Right hindlimb (tissue), 1 donor: Measurements from ENCODE around the gene GJA5.
"Not testable (repeated sequence)": the region's sequence is repeated elsewhere in the genome, so short reads cannot be mapped to it uniquely, and the experiment has no call there.

Experiments
- DNase-seq: peaks from one replicate; pipeline ENCODE4 v3.0.0-alpha.2; 2018

GJA5 gene

DNA sequence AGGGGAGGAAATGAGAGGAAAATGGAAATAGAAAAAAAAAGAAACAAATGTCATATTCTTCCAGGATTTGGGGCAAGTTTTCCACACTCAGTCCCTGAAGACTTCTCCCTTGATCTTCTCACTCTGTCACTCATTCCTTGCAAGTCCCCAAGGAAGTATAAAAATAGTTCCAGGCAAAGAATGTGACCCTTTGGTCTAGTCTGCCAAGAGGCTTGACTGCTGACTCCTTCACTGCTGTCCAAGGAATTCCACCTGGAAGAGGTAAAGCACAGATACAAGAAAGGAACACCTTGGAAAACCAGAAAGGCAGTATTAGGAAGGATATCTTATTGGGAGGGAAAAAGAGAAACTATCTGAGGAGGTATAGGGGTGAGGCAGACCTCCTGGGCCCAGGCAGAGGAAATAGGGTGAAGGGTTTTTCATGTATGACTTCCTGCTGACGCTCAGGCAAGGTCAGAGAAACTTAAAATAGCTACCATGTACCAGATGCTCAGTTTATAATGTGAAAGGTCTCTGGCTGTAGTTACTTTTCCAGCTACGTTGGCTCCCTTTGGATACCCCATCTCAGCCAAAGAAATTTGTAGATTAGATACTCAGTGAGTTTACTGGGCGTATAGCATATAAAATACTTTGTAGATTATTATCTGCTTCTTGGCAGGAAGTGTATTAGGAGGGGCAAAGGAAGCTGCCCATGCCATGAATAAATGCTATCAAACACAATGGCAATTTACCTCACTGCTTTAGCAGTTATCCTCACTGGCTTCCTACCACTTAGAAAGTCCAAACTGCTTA, 2.0 kb upstream of the GJA5 start:
- DNase-seq, result no peak

DNA sequence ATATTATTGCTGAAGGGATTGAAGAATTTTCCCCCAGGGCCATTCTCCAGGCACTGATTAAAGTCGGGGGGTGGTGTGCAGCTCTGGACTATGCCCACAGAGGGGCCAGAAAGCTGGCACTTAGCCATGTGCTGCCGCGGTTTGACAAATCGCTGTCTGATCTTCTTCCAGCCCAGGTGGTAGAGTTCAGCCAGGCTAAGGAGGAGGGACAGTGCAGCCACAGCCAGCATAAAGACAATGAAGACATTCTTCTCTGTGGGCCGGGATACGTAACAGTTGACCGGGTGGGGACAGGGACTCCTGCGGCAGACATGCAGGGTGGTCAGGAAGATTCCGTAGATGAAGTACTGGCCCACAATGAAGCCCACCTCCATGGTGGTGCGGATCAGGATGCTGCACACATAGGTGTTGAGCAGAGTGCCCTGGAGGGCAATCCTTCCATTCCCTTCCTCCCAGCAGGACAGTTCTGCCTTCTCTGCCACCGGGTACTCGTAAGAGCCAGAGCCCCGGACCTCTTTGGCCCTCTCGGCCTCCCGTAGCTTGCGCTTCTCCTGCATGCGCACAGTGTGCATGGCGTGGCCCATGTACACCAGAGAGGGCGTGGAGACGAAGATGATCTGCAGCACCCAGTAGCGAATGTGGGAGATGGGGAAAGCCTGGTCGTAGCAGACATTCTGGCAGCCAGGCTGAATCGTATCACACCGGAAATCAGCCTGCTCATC, 1.9 kb downstream of the GJA5 start:
- DNase-seq, result no peak

DNA sequence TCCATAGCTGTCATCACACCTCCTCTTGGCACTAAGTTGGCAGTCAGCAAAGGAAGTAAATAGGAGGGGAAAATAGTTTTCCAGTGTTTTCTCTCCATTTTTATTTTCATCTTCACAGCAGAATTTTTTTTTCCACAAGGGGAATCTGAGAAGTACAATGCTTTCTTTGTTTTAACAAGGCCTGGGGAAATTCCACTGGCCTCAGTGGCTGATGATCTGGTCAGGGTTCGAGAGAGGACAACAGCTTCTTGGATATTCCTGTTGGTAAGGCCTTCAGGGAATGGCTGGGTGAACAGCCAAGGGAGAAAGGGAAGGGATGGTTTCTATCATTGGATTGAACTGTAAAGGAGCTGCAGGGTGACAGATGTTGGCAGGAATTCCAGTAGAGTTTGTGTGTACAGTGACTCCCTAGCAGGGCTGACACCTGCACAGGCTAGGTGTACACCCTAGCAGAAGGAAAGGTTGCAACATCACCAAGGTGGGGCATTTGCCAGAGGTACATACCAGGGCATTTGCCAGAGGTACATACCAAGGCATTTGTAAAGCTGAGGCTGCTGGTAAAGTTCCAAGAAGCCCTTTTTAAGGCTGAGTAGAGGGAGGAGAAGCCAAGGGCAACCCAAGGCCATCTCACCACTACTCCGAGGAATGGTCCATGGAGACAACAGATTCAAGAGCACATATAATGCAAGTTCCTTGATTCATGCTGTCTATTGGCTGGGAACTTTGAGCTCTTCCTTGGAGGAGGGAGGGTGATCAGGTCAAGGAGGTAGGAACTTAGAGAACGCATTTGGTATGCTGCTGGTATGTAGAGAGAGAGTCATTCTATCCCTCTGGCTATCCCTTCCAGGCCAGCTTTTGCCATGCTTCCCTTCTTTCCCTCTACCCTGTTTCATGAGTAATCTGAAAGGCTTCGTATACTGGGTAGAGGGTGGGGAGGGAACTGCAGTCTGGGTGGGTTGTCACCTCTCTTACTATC, 3.1 kb downstream of the GJA5 start:
- DNase-seq, result no peak

DNA sequence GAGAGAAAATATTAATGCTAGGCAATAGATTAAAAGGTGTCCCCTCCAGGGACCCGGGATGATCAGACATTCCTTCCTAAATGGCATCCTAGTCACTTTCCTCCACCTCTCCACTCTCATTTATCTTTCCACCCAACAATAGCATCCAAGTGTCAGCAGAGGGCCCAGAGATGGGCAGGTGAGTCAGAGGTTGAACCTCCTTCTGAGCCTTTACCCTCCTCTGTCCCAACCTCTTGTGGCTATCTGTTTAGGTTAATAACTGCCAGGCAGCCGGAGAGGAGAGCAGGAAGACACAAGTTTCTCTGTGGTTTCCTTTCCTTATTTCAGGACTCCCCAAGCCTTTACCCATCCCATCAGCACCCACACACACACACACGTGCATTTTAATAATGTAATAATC, 4.1 kb downstream of the GJA5 start:
- no peak for DNase-seq

DNA sequence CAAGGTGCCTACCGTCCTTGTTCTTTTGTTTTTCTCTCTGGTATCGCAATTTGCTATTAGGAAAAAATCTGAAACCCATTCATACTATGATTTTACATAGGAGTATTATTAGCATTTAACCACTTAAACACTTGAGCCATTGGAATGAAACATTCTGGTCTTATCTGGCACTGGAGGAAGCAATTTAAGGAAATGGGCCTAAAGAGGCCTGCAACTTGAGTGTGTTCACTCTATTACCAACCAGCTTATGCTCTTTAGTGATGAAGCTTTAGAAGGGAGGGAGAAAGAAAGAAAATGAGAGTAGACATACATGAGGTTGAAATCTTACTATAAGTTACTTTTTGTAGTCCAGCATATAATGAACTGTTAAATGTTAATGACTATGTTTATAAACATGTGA, 5.7 kb downstream of the GJA5 start:
- DNase-seq, result no peak

DNA sequence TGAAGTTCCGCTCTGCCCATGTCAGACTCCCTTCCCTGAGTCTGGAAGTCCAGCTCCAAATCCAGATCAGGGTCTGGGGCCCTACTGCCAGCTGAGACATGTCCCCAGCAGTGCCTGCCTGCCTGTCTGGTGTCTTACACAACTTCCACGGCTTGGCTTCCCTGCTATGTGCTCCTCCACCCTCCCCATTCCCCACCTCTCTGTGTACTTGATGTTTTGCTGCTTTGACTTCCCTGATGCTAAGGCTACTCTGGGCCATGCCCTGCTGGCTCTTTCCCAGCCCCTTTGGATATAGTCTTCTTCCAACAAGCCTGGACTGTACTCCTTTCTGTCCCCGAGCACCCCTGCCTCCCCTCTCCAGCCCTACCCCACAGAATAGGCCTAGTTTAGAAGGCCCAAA, 7.3 kb downstream of the GJA5 start:
- DNase-seq, result no peak

DNA sequence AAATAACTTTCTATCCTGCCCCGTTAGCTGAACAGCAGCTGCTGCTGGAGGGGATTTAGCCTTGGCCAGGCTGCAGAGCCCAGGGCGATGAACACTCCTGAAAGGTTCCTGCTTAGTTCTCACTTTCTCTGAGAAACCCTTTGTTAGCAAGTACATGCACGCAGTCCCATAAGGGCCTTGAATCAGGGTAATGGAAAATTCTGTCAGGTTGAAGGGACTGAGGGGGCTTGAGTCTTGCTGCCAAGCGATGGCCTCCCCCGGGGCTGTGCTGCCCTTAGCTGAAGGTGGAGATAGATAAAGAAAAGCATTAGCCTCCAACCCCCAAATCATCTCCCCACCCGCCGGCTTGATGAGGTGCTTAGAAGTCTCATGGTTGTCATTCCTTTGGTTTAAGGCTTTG, 7.9 kb downstream of the GJA5 start:
- DNase-seq, result no peak

DNA sequence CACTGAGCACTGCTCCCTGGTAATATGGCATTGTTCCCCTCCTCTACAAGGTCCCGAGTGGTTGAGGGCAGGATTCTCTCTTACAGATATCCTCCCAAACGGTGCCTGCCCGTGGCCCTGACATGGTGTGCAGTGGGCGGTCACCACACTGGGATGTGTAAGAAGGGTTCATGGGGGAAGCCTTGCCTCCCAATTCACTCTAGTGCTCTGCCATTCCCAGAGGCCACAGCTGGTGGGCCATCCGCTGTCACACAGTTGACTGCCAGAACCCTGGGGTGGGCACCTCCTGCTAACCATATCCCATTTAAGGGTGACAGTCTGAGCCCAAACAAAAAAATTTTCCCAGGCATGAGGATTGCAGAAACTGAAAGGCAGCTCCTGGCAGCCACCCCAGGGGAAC, 9.1 kb downstream of the GJA5 start:
- no peak for DNase-seq

DNA sequence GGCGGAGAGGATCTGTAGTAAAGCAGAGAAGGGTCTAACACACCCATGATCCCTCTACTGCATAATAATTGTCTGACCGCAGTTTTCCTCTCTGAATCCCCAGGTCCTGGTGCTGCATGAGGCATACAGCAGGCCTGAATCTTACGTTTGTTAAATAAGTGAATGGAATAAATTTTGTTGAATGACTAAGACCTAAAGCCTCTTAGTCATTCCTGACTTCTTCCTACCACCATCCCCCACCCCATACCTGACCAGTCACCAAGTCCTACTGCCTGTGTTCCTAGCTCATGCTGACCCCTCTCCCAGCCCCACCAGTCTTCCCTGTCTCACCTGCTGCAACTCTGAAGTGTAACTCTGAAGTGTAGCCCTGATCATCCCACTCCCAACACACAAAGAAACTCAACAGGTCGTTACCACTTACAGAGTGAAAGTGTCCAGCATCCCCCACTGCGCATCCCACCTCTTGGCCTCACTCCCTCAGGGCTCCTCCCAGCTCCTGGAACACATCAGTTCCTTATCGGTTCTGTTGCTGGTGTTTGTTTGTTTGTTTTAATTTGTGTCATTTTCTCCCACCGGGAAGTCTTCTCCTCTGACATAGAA, 9.7 kb downstream of the GJA5 start:
- DNase-seq, result no peak

DNA sequence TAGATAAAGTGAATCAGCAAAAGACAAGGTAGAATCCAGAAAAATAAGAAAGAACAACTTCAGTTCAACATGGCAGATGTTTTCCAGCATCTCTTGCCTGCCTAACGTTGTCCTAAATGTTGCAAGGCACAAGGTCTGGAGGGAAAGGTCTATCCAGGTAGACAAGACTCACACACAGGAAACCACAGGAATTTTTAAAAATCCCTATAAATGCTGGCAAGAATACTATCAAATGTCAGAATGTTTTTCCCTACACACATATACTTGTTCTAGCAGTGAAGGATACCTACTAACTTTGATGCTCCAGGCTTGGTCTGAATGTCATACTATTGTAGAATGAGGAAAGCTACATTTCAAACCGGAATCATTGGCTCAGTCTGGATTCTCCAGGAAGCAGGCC, 10.6 kb downstream of the GJA5 start:
- DNase-seq, result no peak

DNA sequence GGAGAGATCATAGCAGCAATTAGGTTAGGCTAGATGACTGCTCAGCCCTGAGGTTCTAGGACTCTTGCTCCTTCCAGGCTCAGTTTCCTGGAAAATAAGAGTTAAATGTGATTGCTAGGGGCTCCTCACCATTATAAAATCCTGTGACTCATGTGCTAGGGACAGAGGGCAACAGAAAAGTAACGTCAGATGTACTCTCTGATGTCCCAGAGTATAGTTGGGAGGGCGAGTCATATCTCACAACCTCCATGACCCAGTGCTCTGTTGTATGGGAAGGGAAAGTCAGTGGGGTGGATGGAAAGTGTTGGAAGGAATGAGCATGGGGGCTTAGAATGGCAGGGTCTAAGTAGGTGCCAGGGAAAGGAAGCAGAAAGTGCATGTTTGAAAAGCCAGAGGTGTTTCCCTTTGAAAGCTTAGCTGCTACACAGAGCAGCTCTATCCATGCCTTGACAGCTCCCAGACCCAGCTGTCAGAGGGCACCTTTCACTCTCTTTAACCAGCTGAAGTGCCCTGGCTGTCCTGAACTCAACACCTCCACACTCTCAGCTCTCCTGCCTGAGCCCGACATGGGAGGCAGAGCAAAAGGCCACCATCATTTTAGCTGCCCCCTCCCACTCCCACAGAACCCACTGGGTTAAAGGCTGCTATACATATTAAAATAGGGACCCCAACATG, 11.6 kb downstream of the GJA5 start:
- DNase-seq, result no peak

DNA sequence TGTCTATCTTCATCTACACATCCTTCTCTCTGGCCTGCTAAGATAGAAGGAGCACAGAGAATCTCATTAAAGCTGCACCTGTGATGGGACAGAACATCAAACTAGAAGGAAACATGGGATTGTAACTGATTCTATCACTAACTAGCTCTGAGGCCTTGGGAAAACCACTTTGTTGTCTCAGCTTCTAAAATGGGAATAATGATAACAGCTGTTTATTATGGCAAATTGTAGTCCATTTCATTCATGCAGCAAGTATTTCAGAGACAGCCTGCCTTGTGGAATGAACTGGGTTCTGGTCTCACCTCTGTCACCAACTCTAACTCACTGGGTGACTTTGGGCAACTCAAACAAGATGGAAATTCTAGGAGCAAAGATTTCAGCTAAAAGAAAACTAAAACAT, 12.4 kb downstream of the GJA5 start:
- no peak for DNase-seq

DNA sequence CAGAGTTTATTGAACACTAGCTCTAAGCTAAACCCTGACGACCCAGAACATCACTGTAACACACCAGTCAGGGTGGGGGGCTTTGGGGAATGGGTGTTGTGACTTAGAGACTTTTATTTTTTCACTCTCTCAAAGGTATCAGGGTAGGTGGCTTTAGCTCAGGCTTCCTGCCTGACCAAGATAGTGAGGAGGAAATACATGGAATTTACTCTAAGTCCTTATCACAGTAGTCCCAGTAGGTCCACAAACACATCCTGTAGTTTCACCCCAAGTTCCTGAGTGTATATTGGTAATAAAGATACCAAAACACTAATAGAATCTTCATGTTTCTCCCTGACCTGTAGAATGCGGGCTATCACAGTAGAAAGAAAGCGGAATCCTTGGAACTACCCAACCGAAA, 15.1 kb downstream of the GJA5 start:
- DNase-seq, result no peak

DNA sequence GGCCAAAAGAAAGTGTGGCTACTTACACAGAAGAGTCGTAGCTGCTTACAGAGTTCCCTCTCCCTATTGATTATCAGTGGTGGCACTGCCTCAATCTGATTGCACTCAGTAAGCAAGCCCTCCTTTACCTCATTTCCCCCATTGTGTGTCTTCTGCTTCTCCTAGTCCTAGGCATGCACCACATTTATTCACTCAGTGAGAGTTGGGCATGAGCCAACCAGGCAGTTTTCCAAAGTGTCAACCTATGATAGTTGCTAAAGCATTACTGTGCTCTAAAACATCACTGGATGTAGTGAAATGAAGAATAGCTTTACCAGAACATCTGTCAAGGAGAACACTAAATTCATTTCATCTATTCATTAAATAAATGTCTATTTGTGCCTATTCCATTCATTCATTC, 19.3 kb downstream of the GJA5 start:
- no peak for DNase-seq

DNA sequence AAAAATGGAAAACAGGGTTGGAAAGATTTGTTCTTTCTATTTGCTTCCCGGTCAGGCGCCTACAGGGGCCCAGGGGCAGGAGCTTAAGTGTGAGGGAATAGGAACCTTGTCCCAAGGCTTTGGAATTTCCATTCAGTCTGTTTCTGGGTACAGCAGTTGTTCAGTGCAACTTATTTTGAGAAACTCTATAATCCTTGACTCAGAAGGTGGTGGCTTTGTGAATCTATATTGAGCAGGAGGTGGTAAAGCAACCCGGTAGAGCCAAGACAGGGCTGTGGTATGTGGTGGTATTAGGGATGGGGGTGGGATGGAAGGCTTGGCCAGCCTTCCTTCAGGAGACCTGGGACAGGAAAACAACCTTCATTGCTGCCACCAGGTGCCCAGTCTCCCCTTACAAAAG, 20.0 kb downstream of the GJA5 start:
- no peak for DNase-seq

DNA sequence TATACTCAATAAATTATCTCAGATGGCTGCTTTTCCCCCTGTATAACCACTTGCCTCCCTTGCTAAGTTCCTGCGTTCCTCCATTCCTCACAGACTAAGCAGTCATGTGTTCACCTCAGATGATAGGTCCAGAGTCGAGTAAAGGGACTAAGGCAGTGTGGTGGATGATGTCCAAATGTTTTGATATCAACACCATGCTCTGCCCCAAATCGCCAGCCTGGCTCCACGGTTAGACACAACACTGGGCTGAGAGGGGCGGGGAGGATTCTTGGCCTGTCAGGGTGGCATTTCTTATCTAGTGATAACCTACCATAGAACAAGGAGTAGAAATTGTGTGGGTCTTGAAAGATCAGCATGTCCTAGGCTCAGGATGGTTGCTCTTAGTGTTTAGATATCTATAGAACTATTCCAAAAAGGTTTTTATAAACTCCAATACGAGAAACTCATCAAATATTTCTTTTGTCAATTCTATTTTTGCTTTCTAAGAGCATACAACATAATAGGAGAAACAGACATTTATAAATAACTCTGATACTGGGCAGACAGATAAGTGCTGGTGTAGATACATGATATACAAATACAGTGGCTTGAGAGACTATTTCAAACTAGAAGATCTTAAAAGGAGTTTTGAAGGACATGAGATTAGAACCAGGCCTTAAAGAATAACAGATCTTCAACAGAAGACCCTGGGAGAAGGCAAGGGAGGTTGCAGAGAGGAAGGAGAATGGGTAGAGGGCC, 21.5 kb downstream of the GJA5 start:
- no peak for DNase-seq

DNA sequence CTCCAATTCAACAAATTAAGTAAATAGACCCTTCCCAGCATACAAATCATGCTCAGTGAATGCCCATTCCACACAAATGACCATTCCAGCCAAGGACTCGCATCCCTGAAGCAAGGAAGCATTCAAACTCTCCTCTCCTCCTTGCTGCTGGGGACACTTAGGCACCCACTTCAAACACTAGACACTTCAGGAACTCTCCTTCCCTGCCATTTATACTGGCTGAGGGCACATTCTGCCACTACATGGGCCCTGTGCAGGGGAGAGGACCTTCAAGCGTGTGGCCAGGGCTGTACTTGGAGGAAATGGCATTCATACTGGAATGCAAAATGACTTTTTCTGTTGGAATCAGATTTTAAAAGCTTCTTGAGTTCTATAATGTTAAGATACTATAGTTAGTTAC, 22.3 kb downstream of the GJA5 start:
- DNase-seq, result no peak

DNA sequence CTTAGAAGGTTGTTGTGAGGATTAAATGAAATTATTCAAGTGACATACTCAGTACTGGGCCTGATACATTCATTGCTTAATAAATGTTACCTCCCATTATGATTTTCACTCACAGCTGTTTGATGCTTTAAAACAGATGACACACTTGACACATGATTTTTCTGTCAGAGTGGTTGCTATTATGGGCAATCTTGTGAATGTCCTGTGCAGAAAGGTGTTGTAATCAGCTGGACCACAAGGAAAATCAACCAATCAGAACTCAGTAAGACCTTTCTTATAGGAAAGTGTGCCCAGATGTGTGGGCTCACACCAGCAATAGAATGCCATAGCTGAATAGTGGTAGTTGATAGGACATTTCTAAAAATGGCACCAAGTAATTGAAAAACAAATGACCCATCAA, 23.5 kb downstream of the GJA5 start:
- DNase-seq, result no peak

DNA sequence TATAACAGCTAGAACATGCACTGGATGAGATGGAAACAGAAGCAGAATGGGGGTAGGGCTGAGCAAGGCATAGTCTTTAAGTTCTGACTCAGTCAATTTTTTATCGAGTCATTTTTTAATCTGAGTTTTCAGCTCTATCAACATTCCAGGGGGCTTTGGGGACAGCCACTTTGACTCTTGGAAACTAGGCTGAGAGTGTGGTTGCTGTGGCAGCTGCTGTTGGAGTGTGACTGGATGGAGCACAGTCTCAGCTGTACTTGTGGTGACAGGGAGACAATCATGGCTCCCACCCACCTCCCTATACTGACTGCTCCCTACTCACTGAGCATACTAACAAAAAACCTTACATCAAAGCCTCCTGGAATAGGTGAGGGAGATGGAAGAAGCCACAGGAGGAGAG, 25.0 kb downstream of the GJA5 start:
- DNase-seq, result no peak

DNA sequence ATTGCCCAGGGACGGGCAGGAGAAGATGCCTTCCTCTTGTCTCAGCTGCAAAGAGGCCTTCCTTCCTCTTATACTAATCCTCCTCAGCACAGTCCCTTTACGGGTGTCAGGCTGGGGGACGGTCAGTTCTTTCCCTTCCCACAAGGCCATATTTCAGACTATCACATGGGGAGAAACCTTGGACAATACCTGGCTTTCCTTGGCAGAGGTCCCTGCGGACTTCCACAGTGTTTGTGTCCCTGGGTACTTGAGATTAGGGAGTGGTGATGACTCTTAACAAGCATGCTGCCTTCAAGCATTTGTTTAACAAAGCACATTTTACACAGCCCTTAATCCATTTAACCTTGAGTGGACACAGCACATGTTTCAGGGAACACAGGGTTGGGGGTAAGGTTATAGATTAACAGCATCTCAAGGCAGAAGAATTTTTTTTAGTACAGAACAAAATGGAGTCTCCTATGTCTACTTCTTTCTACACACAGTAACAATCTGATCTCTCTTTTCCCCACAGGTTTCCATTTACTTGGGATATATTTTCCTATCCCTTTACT, 26.0 kb downstream of the GJA5 start:
- not testable (repeated sequence) for DNase-seq

DNA sequence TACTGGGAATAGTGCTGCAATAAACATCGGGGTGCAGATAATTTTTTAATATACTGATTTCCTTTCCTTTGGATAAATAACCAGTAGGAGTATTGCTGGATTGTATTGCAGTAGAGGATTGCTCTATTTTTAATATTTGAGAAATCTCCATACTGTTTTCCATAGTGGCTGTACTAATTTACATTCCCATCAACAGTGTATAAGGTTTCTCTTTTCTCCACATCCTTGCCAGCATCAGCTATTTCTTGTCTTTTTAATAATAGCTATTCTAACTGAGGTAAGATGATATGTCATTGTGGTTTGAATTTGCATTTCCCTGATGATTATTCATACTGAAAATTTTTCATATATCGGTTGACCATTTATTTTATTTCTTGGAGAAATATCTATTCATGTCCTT, 31.1 kb downstream of the GJA5 start:
- no peak for DNase-seq
